A549 (cell line): ENCODE data around the gene HCN2.

Source experiments
- CHD2 ChIP-seq: fragments of 150-350 bp; IDR thresholded peaks from 2 replicates; pipeline ENCODE4 v1.6.1; 2014; ENCODE audit warnings: low read length; ENCODE audit not compliant: partially characterized antibody
- CHD4 ChIP-seq: fragments of 200-600 bp; sonication (generic); IDR thresholded peaks from 2 replicates; pipeline ENCODE4 v1.6.1; 2016; ENCODE audit warnings: antibody characterized with exemption, mild to moderate bottlenecking, borderline replicate concordance
- EP300 ChIP-seq, 2 experiments: fragments of >200 bp; sonication (Bioruptor Twin); formaldehyde crosslinking; IDR thresholded peaks; 2 replicates in 1 of 2; 3 replicates in 1 of 2; pipeline ENCODE4 v1.6.1; 2016 to 2017
- POLR2A ChIP-seq: IDR thresholded peaks from 2 replicates; pipeline ENCODE4 v1.6.1; 2012; ENCODE audit warnings: mild to moderate bottlenecking, low read length
- SMC3 ChIP-seq: fragments of >200 bp; sonication (Bioruptor Twin); formaldehyde crosslinking; IDR thresholded peaks from 3 replicates; pipeline ENCODE4 v1.6.1; 2018; ENCODE audit warnings: inconsistent platforms
- SREBF2 ChIP-seq: fragments of 450-650 bp; IDR thresholded peaks from 2 replicates; pipeline ENCODE4 v1.6.1; 2014; ENCODE audit warnings: mild to moderate bottlenecking, moderate library complexity
- TF ChIP-seq, protein P1 (sequence below): fragments of >200 bp; sonication (Bioruptor Twin); formaldehyde crosslinking; IDR thresholded peaks from 3 replicates; pipeline ENCODE4 v1.5.1; 2016
- TF ChIP-seq, protein P2 (sequence below): fragments of 200-600 bp; sonication (generic); IDR thresholded peaks from 2 replicates; pipeline ENCODE4 v1.6.1; 2016; ENCODE audit warnings: antibody characterized with exemption, mild to moderate bottlenecking, moderate library complexity

DNA sequence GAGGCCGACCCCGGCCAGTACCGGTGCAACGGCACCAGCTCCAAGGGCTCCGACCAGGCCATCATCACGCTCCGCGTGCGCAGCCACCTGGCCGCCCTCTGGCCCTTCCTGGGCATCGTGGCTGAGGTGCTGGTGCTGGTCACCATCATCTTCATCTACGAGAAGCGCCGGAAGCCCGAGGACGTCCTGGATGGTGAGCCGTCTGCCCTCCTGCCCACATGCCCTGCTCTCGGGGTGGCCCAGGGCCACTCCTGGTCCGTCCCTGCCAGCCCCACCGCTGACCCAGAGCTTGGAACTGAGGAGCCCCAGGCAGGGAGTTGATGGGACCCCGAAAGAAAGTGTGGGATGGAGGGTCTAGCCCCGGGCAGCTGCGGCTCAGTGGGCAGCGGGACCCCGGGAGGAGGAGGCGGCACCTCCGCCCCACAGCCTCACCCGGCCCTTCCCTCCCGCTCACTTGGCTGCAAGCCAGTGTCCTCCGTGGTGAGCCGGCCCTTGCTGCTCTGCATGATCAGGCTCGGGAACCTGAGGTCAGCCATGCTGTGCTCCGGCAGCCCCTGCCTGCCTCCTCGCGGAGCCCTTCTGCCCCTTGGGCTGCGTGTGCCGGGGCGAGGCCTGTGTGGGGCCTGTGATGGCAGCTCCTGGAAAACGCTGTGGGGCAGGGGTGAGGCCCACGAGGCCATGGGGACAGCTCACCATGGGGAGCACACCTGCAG is 8.1 kb upstream of the HCN2 start:
- TF ChIP-seq EP300 (IDR thresholded peaks at IDR 0.05) (no peak), POLR2A (no peak), CHD4 (no peak), SREBF2 (no peak), CHD2 (no peak), SMC3 (no peak)
- TF ChIP-seq, protein P1, sequence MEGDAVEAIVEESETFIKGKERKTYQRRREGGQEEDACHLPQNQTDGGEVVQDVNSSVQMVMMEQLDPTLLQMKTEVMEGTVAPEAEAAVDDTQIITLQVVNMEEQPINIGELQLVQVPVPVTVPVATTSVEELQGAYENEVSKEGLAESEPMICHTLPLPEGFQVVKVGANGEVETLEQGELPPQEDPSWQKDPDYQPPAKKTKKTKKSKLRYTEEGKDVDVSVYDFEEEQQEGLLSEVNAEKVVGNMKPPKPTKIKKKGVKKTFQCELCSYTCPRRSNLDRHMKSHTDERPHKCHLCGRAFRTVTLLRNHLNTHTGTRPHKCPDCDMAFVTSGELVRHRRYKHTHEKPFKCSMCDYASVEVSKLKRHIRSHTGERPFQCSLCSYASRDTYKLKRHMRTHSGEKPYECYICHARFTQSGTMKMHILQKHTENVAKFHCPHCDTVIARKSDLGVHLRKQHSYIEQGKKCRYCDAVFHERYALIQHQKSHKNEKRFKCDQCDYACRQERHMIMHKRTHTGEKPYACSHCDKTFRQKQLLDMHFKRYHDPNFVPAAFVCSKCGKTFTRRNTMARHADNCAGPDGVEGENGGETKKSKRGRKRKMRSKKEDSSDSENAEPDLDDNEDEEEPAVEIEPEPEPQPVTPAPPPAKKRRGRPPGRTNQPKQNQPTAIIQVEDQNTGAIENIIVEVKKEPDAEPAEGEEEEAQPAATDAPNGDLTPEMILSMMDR, result no peak
- TF ChIP-seq, protein P2, sequence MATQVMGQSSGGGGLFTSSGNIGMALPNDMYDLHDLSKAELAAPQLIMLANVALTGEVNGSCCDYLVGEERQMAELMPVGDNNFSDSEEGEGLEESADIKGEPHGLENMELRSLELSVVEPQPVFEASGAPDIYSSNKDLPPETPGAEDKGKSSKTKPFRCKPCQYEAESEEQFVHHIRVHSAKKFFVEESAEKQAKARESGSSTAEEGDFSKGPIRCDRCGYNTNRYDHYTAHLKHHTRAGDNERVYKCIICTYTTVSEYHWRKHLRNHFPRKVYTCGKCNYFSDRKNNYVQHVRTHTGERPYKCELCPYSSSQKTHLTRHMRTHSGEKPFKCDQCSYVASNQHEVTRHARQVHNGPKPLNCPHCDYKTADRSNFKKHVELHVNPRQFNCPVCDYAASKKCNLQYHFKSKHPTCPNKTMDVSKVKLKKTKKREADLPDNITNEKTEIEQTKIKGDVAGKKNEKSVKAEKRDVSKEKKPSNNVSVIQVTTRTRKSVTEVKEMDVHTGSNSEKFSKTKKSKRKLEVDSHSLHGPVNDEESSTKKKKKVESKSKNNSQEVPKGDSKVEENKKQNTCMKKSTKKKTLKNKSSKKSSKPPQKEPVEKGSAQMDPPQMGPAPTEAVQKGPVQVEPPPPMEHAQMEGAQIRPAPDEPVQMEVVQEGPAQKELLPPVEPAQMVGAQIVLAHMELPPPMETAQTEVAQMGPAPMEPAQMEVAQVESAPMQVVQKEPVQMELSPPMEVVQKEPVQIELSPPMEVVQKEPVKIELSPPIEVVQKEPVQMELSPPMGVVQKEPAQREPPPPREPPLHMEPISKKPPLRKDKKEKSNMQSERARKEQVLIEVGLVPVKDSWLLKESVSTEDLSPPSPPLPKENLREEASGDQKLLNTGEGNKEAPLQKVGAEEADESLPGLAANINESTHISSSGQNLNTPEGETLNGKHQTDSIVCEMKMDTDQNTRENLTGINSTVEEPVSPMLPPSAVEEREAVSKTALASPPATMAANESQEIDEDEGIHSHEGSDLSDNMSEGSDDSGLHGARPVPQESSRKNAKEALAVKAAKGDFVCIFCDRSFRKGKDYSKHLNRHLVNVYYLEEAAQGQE, result no peak
